H7 (cell line): ENCODE results near the gene CCSER1. TPM values are rescaled to one million over a fixed set of nuclear protein-coding genes. Genes with fewer than 3 reads are reported as not detected.

ENCODE experiments used
- DNase-seq: peaks from one replicate; pipeline ENCODE4 v3.0.0; 2012
- H3K27me3 ChIP-seq: 2 replicates; pipeline ENCODE4 v1.6.0; 2011; ENCODE audit warnings: mild to moderate bottlenecking, low read length; ENCODE audit not compliant: control insufficient read depth, insufficient read depth
- H3K36me3 ChIP-seq: replicated peaks from 2 replicates; pipeline ENCODE4 v1.5.1; 2011; ENCODE audit warnings: low read length; ENCODE audit not compliant: control insufficient read depth, insufficient read depth
- H3K4me3 ChIP-seq: 2 replicates; pipeline ENCODE4 v1.5.1; 2011; ENCODE audit warnings: low read depth, mild to moderate bottlenecking, control low read depth, low read length, moderate library complexity; ENCODE audit not compliant: insufficient read depth
- total RNA-seq: library from RNA; depleted of rRNA; stranded (reverse); fragments of >200 nt; shearing (Covaris generic); gene quantifications from 2 replicates; pipeline ENCODE4 v1.2.3, GENCODE V29; 2014

CCSER1 gene
- total RNA-seq, 1 experiment from 2014 or later, result 1.1 TPM

GRCh38 chr4:90943311-90943710 is 816.1 kb downstream of the CCSER1 start:
- H3K36me3 ChIP-seq, result no peaks in the 10 kb centered on the region
- no peak overlapping the region for H3K4me3 ChIP-seq
- H3K27me3 ChIP-seq, result no peaks in the 10 kb centered on the region
- no peak for DNase-seq

GRCh38 chr4:90946945-90947344 is 819.8 kb downstream of the CCSER1 start:
- Histone ChIP-seq H3K27me3 (no peaks in the 10 kb centered on the region), H3K36me3 (no peaks in the 10 kb centered on the region), H3K4me3 (no peak overlapping the region)
- DNase-seq, result no peak

GRCh38 chr4:90950385-90950841 is 823.2 kb downstream of the CCSER1 start:
- no peak for DNase-seq
- Histone ChIP-seq H3K36me3 (no peaks in the 10 kb centered on the region), H3K27me3 (no peaks in the 10 kb centered on the region), H3K4me3 (no peak overlapping the region)

GRCh38 chr4:90951037-90951436 is 823.8 kb downstream of the CCSER1 start:
- H3K36me3 ChIP-seq, result no peaks in the 10 kb centered on the region
- no peaks in the 10 kb centered on the region for H3K27me3 ChIP-seq
- DNase-seq, result no peak
- no peak overlapping the region for H3K4me3 ChIP-seq

- no peaks in the 10 kb centered on the region for H3K36me3 ChIP-seq
- H3K4me3 ChIP-seq, result no peak overlapping the region
- no peaks in the 10 kb centered on the region for H3K27me3 ChIP-seq
- DNase-seq, result no peak
These were observed 831.2 kb downstream of the CCSER1 start for GRCh38 chr4:90958256-90958895.

- no peak overlapping the region for H3K4me3 ChIP-seq
- H3K36me3 ChIP-seq, result no peaks in the 10 kb centered on the region
- DNase-seq, result no peak
- H3K27me3 ChIP-seq, result no peaks in the 10 kb centered on the region
These were observed 833.2 kb downstream of the CCSER1 start for GRCh38 chr4:90960433-90960832.

GRCh38 chr4:90960840-90961239 is 833.6 kb downstream of the CCSER1 start:
- no peaks in the 10 kb centered on the region for H3K27me3 ChIP-seq
- no peak for DNase-seq
- no peak overlapping the region for H3K4me3 ChIP-seq

GRCh38 chr4:90970021-90970420 is 842.8 kb downstream of the CCSER1 start:
- no peak overlapping the region for H3K4me3 ChIP-seq
- DNase-seq, result no peak
- H3K27me3 ChIP-seq, result no peaks in the 10 kb centered on the region
- no peaks in the 10 kb centered on the region for H3K36me3 ChIP-seq

More at GRCh38 chr4:90960840-90961239, 833.6 kb downstream of the CCSER1 start:
- no peaks in the 10 kb centered on the region for H3K36me3 ChIP-seq

GRCh38 chr4:90977726-90978125 is 850.5 kb downstream of the CCSER1 start:
- Histone ChIP-seq H3K27me3 (no peaks in the 10 kb centered on the region), H3K36me3 (no peaks in the 10 kb centered on the region), H3K4me3 (no peak overlapping the region)
- no peak for DNase-seq

- H3K36me3 ChIP-seq, result no peaks in the 10 kb centered on the region
- no peak overlapping the region for H3K4me3 ChIP-seq
- no peaks in the 10 kb centered on the region for H3K27me3 ChIP-seq
- DNase-seq, result no peak
These were observed 852.4 kb downstream of the CCSER1 start for GRCh38 chr4:90979556-90979955.

- Histone ChIP-seq H3K4me3 (no peak overlapping the region), H3K36me3 (no peaks in the 10 kb centered on the region), H3K27me3 (no peaks in the 10 kb centered on the region)
- DNase-seq, result no peak
These were observed 855.6 kb downstream of the CCSER1 start for GRCh38 chr4:90982813-90983212.

GRCh38 chr4:90990284-90990683 is 863.1 kb downstream of the CCSER1 start:
- DNase-seq, result no peak
- Histone ChIP-seq H3K27me3 (no peaks in the 10 kb centered on the region), H3K4me3 (no peak overlapping the region), H3K36me3 (no peaks in the 10 kb centered on the region)

- H3K4me3 ChIP-seq, result no peak overlapping the region
- H3K36me3 ChIP-seq, result no peaks in the 10 kb centered on the region
- no peak for DNase-seq
- H3K27me3 ChIP-seq, result no peaks in the 10 kb centered on the region
These were observed 865.0 kb downstream of the CCSER1 start for GRCh38 chr4:90992213-90992612.

- DNase-seq, result no peak
- H3K36me3 ChIP-seq, result no peaks in the 10 kb centered on the region
- H3K4me3 ChIP-seq, result no peak overlapping the region
These were observed 867.8 kb downstream of the CCSER1 start for GRCh38 chr4:90994851-90995574.

GRCh38 chr4:90995996-90996395 is 868.8 kb downstream of the CCSER1 start:
- Histone ChIP-seq H3K27me3 (no peaks in the 10 kb centered on the region), H3K4me3 (no peak overlapping the region), H3K36me3 (no peaks in the 10 kb centered on the region)
- DNase-seq, result no peak

More at GRCh38 chr4:90994851-90995574, 867.8 kb downstream of the CCSER1 start:
- H3K27me3 ChIP-seq, result no peaks in the 10 kb centered on the region
